Suprapubic skin (tissue), 4 donors: ENCODE measurements around the gene MELK. TPM values are rescaled to one million over a fixed set of nuclear protein-coding genes. Genes with fewer than 3 reads are reported as not detected.
"Not testable (repeated sequence)": the region's sequence is repeated elsewhere in the genome, so short reads cannot be mapped to it uniquely, and the experiment has no call there.

Source experiments
- DNase-seq, 2 donors: peaks; one replicate each; pipeline ENCODE4 v3.0.0-alpha.2; 2019; ENCODE audit warnings: low spot score in 2 of 2
- H3K27ac ChIP-seq: fragments of 200-600 bp; sonication (generic); one replicate; pipeline ENCODE4 v1.5.1; 2019
- H3K27me3 ChIP-seq: fragments of 200-600 bp; sonication (generic); one replicate; pipeline ENCODE4 v1.5.1; 2019
- H3K36me3 ChIP-seq: fragments of 200-600 bp; sonication (generic); one replicate; pipeline ENCODE4 v1.5.1; 2019
- H3K4me1 ChIP-seq: fragments of 200-600 bp; sonication (generic); one replicate; pipeline ENCODE4 v1.5.1; 2019
- H3K4me3 ChIP-seq: fragments of 200-600 bp; sonication (generic); one replicate; pipeline ENCODE4 v1.5.1; 2019; ENCODE audit warnings: mild to moderate bottlenecking
- H3K9me3 ChIP-seq: fragments of 200-600 bp; sonication (generic); one replicate; pipeline ENCODE4 v1.5.1; 2019
- EP300 ChIP-seq: sonication (generic); formaldehyde crosslinking; IDR thresholded peaks from one replicate; pipeline ENCODE4 v1.6.1; 2017; ENCODE audit warnings: antibody characterized with exemption
- POLR2A ChIP-seq, 2 donors: fragments of 450-650 bp; IDR thresholded peaks; one replicate each; pipeline ENCODE4 v1.6.1; 2017; ENCODE audit warnings: antibody characterized with exemption in 2 of 2, mild to moderate bottlenecking in 2 of 2, moderate library complexity in 2 of 2
- POLR2AphosphoS5 ChIP-seq, 3 donors: sonication (generic); formaldehyde crosslinking; IDR thresholded peaks; one replicate each; pipeline ENCODE4 v1.6.1; 2017; ENCODE audit warnings: antibody characterized with exemption in 3 of 3
- WGBS: methylation state at CpG from one replicate; pipeline ENCODE4 v1.1.5; 2018; 5-methylcytosine and 5-hydroxymethylcytosine counted together
- total RNA-seq, 4 donors: library from RNA; depleted of rRNA; stranded (reverse); fragments of >200 nt; gene quantifications; one replicate each; pipeline ENCODE4 v1.1.0, GENCODE V29; 2016
- TF ChIP-seq, protein P1 (sequence below), 2 donors: fragments of 200-600 bp in 1 of 2; fragments of 450-650 bp in 1 of 2; sonication (generic) in 1 of 2; IDR thresholded peaks; one replicate each; pipeline ENCODE4 v1.5.1; 2016 to 2019; ENCODE audit warnings: antibody characterized with exemption in 2 of 2, mild to moderate bottlenecking in 1 of 2, moderate library complexity in 1 of 2

The MELK gene
- total RNA-seq = 1 to 10 TPM; 1.8 to 3.2 (median 2.2) TPM

DNA sequence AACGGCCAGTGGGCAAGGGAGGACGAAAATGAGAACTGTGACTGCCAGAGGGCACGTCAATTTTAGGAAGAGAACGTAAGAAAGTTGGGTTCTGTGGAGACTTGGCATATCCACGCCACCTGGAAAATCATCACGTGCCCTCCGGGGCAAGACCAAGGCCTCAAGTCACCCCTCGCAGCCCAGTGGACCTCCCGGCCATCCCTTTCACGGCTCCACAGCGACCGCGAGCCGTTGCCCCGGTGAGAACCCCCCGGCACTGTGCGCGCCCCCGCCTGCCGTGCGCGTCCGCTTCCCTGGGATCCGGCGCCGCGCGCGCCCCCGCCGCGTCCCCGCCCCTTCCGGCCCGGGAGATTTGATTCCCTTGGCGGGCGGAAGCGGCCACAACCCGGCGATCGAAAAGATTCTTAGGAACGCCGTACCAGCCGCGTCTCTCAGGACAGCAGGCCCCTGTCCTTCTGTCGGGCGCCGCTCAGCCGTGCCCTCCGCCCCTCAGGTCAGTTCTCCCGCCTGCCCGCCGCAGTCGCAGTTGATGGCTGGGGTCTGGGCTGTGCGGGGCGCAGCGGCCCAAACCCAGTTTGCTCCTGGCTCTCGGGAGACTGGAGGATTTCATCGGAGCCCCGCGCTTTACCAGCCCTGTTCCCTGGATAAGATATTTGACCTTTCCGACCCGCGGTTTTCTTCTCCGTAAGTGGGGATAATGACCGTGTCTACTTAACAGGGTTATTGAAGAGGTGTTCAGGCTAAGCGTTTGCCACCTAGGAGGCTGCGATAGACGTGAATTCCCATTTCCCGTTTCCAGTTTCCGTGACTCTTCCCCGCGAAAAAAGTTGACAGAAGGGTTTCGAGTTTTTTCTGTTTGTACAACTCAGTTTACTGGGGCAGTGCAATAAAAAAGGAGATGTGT lies at the start of gene MELK:
TSS of gene MELK (plus strand) at position 381 of the 904 bp plus-strand sequence. CDS start 8,787 bp downstream, outside the sequence.
- no peaks in the 10 kb centered on the region for H3K36me3 ChIP-seq

DNA sequence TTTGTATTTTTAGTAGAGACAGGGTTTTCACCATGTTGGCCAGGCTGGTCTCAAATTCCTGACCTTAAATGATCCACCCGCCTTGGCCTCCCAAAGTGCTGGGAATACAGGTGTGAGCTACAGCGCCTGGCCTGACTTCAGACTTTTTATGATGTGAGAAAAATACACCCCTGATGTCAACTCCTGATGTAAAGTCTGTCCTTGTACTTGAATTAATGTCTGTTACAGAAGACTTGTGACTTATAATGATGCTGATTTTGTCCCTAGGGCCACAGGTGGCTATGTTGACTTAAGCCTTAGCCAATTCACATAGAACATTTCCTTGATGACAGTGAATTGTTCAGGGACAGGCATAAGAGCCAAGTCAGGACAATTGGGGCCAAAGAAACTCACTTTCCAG lies 42.5 kb upstream of the MELK start:
- no peaks in the 10 kb centered on the region for H3K27me3 ChIP-seq
- no peaks in the 10 kb centered on the region for H3K4me1 ChIP-seq
- TF ChIP-seq, protein P1, sequence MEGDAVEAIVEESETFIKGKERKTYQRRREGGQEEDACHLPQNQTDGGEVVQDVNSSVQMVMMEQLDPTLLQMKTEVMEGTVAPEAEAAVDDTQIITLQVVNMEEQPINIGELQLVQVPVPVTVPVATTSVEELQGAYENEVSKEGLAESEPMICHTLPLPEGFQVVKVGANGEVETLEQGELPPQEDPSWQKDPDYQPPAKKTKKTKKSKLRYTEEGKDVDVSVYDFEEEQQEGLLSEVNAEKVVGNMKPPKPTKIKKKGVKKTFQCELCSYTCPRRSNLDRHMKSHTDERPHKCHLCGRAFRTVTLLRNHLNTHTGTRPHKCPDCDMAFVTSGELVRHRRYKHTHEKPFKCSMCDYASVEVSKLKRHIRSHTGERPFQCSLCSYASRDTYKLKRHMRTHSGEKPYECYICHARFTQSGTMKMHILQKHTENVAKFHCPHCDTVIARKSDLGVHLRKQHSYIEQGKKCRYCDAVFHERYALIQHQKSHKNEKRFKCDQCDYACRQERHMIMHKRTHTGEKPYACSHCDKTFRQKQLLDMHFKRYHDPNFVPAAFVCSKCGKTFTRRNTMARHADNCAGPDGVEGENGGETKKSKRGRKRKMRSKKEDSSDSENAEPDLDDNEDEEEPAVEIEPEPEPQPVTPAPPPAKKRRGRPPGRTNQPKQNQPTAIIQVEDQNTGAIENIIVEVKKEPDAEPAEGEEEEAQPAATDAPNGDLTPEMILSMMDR (IDR thresholded peaks at IDR 0.05) = no peak
- TF ChIP-seq POLR2A (IDR thresholded peaks at IDR 0.05) (no peak), EP300 (no peak), POLR2AphosphoS5 (IDR thresholded peaks at IDR 0.05) (no peak)
- 90% methylated on average over 2 of the region's 2 CpGs for WGBS
- H3K9me3 ChIP-seq = no peaks in the 10 kb centered on the region
- no peak overlapping the region for H3K4me3 ChIP-seq
- H3K27ac ChIP-seq = no peak overlapping the region
- no peaks in the 10 kb centered on the region for H3K36me3 ChIP-seq
- no peak for DNase-seq

More for the DNA sequence above, at the start of gene MELK:
- Histone ChIP-seq H3K4me1 (peaks cover 16% of the 10 kb centered on the region), H3K27me3 (no peaks in the 10 kb centered on the region), H3K27ac (peak within 1 kb of the TSS; percentile 38), H3K9me3 (no peaks in the 10 kb centered on the region), H3K4me3 (peak within 1 kb of the TSS; percentile 90)
- 1% methylated on average over 47 of the region's 74 CpGs for WGBS
- TF ChIP-seq POLR2A (IDR thresholded peaks at IDR 0.05) (no peak), EP300 (no peak), POLR2AphosphoS5 (IDR thresholded peaks at IDR 0.05) (peak in 1 of 3 donors; percentile 11)
- TF ChIP-seq, protein P1 (IDR thresholded peaks at IDR 0.05) = no peak
- peak; percentile 85 to 86 for DNase-seq

DNA sequence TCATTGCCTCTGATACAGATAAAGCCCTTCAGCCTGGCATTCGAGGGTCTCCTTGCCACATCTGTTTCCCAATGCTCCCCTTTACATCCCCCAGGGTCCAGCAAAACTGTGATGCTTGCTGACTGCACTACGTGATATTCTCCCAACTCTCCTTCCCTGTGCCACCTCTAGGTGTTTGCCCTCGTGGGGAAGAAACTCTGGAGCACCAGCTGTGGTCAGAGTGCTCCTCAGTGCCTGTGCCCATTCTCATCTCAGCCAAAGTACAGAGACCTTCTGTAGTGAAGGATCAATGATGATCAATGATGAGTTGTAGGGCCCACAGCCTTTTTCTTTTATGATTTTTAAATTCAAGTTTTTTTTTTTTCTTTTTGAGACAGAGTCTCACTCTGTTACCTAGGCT lies 40.3 kb upstream of the MELK start:
- H3K27me3 ChIP-seq = no peaks in the 10 kb centered on the region
- H3K36me3 ChIP-seq = no peaks in the 10 kb centered on the region
- no peak for TF ChIP-seq POLR2A (IDR thresholded peaks at IDR 0.05)
- no peak for TF ChIP-seq EP300
- no peak for TF ChIP-seq POLR2AphosphoS5 (IDR thresholded peaks at IDR 0.05)
- DNase-seq = no peak
- H3K27ac ChIP-seq = no peak overlapping the region
- 65% methylated on average over 3 of the region's 3 CpGs for WGBS
- H3K4me3 ChIP-seq = no peak overlapping the region
- no peaks in the 10 kb centered on the region for H3K4me1 ChIP-seq
- H3K9me3 ChIP-seq = no peaks in the 10 kb centered on the region

DNA sequence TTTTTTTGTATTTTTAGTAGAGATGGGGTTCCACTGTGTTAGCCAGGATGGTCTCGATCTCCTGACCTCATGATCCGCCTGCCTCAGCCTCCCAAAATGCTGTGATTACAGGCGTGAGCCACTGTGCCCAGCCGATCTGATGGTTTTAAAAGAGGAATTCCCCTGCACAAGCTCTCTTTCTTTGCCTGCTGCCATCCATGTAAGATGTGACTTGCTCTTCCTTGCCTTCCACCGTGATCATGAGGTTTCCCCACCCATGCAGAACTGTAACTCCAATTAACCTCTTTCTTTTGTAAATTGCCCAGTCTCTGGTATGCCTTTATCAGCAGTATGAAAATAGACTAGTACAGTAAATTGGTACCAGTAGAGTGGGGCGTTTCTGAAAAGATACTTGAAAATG lies 39.0 kb upstream of the MELK start:
- not testable (repeated sequence) for DNase-seq, H3K27ac ChIP-seq, H3K27me3 ChIP-seq, H3K36me3 ChIP-seq, H3K4me1 ChIP-seq, H3K4me3 ChIP-seq, H3K9me3 ChIP-seq
- 88% methylated on average over 6 of the region's 6 CpGs for WGBS

DNA sequence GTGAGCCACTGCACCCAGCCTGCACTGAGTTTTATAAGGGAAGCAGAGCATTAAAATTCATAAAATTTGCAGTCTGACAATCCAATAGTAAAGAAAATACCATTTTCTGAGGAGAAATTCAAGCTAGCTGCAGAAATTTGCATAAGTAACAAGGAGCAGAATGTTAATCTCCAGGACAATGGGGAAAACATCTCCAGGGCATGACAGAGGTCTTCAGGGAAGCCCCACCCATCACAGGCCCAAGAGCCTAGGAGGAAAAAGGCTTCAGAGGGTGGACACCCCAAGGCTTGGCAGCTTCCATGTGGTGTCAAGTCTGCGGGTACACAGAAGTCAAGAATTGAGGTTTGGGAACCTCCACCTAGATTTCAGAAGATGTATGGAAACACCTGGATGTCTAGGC lies 37.6 kb upstream of the MELK start:
- H3K4me1 ChIP-seq = no peaks in the 10 kb centered on the region
- H3K9me3 ChIP-seq = no peaks in the 10 kb centered on the region
- H3K4me3 ChIP-seq = no peak overlapping the region
- WGBS = 91% methylated on average over 1 of the region's 1 CpG
- H3K27ac ChIP-seq = no peak overlapping the region
- no peaks in the 10 kb centered on the region for H3K27me3 ChIP-seq
- no peak for DNase-seq
- TF ChIP-seq POLR2AphosphoS5 (IDR thresholded peaks at IDR 0.05) (no peak), EP300 (no peak), POLR2A (IDR thresholded peaks at IDR 0.05) (no peak)
- TF ChIP-seq, protein P1 (IDR thresholded peaks at IDR 0.05) = no peak
- H3K36me3 ChIP-seq = no peaks in the 10 kb centered on the region

DNA sequence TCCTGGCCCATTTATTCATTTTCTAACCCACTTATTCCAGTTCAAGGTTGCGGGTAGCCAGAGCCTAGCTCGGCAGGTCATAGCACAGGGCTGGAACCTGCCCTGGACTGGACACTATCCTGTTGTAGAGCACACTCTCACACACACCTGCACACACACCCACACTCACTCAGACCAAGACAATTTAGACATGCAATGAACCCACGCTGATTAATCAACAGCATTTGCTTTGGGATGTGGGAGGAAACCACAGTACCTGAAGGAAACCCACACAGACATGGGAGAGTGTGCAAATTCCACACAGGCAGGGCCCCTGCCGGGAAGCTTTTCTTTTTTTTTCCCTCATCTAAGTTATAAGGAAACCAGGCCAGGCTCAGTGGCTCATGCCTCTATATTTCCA lies 34.8 kb upstream of the MELK start:
- no peaks in the 10 kb centered on the region for H3K27me3 ChIP-seq
- no peak overlapping the region for H3K4me3 ChIP-seq
- no peak overlapping the region for H3K27ac ChIP-seq
- WGBS = 87% methylated on average over 4 of the region's 4 CpGs
- DNase-seq = no peak
- TF ChIP-seq POLR2AphosphoS5 (IDR thresholded peaks at IDR 0.05) = no peak
- TF ChIP-seq, protein P1 (IDR thresholded peaks at IDR 0.05) = no peak
- no peak for TF ChIP-seq POLR2A (IDR thresholded peaks at IDR 0.05)
- no peak for TF ChIP-seq EP300
- H3K36me3 ChIP-seq = no peaks in the 10 kb centered on the region
- H3K4me1 ChIP-seq = no peaks in the 10 kb centered on the region
- H3K9me3 ChIP-seq = no peaks in the 10 kb centered on the region
